GM23338 (cell line): Measurements from ENCODE around the gene CRMP1. TPM values are rescaled to one million over a fixed set of nuclear protein-coding genes. Genes with fewer than 3 reads are reported as not detected.

Experiments used
- ATAC-seq: fragments of 200-7000 bp; cut with Tn5 transposase; 3 replicates; pipeline ENCODE4 v1.9.1; 2020
- DNase-seq: peaks from one replicate; pipeline ENCODE4 v3.0.0-alpha.2; 2015; ENCODE audit warnings: low spot score
- H2AFZ ChIP-seq: fragments of 200-600 bp; sonication (generic); 2 replicates; pipeline ENCODE4 v1.8.0; 2016; ENCODE audit warnings: antibody characterized with exemption, mild to moderate bottlenecking, moderate library complexity
- H3F3A ChIP-seq: fragments of 200-600 bp; sonication (generic); replicated peaks from 2 replicates; pipeline ENCODE4 v1.8.0; 2017; ENCODE audit warnings: antibody characterized with exemption, mixed run types, low read depth
- H3K27ac ChIP-seq: fragments of 200-600 bp; sonication (generic); 2 replicates; pipeline ENCODE4 v1.6.1; 2016; ENCODE audit warnings: low read depth
- H3K27me3 ChIP-seq: fragments of 200-600 bp; sonication (generic); 2 replicates; pipeline ENCODE4 v1.8.0; 2016; ENCODE audit warnings: mild to moderate bottlenecking, mixed run types, moderate library complexity; ENCODE audit not compliant: insufficient read depth
- H3K36me3 ChIP-seq: fragments of 200-600 bp; sonication (generic); 2 replicates; pipeline ENCODE4 v1.8.0; 2016; ENCODE audit warnings: mild to moderate bottlenecking; ENCODE audit not compliant: insufficient read depth
- H3K4me1 ChIP-seq: fragments of 200-600 bp; sonication (generic); 2 replicates; pipeline ENCODE4 v1.8.0; 2016; ENCODE audit warnings: mild to moderate bottlenecking, moderate library complexity; ENCODE audit not compliant: insufficient read depth
- H3K4me2 ChIP-seq: fragments of 200-600 bp; sonication (generic); 2 replicates; pipeline ENCODE4 v1.7.1; 2017; ENCODE audit warnings: mixed run types
- H3K4me3 ChIP-seq: fragments of 200-600 bp; sonication (generic); 2 replicates; pipeline ENCODE4 v1.6.1; 2016; ENCODE audit warnings: mixed run types
- H3K79me2 ChIP-seq: fragments of 200-600 bp; sonication (generic); replicated peaks from 2 replicates; pipeline ENCODE4 v1.8.0; 2017; ENCODE audit warnings: mild to moderate bottlenecking; ENCODE audit not compliant: insufficient read depth
- H3K9me2 ChIP-seq: fragments of 200-600 bp; sonication (generic); 2 replicates; pipeline ENCODE4 v1.8.0; 2017; ENCODE audit not compliant: insufficient read depth
- H4K20me1 ChIP-seq: fragments of 200-600 bp; sonication (generic); replicated peaks from 2 replicates; pipeline ENCODE4 v1.8.0; 2017; ENCODE audit warnings: mild to moderate bottlenecking; ENCODE audit not compliant: insufficient read depth
- H3K27ac Mint-ChIP-seq: 2 replicates; pipeline ENCODE4 v1.8.0; 2020; ENCODE audit warnings: inconsistent platforms, mild to moderate bottlenecking, moderate library complexity, mixed read lengths
- H3K27me3 Mint-ChIP-seq: 3 replicates; pipeline ENCODE4 v1.8.0; 2022; ENCODE audit warnings: low read depth, mild to moderate bottlenecking, moderate library complexity, mixed read lengths, inconsistent platforms; ENCODE audit not compliant: insufficient read depth, poor library complexity
- H3K36me3 Mint-ChIP-seq: 3 replicates; pipeline ENCODE4 v1.8.0; 2021; ENCODE audit warnings: low read depth, mild to moderate bottlenecking, inconsistent platforms, moderate library complexity, mixed read lengths
- H3K4me1 Mint-ChIP-seq: 3 replicates; pipeline ENCODE4 v1.8.0; 2020; ENCODE audit warnings: mild to moderate bottlenecking, inconsistent platforms, mixed read lengths
- H3K4me3 Mint-ChIP-seq: 3 replicates; pipeline ENCODE4 v1.8.0; 2021; ENCODE audit warnings: moderate library complexity, mild to moderate bottlenecking, inconsistent platforms, mixed read lengths
- H3K9me3 Mint-ChIP-seq: 3 replicates; pipeline ENCODE4 v1.8.0; 2020; ENCODE audit warnings: moderate library complexity, mild to moderate bottlenecking, inconsistent platforms, mixed read lengths
- CREB1 ChIP-seq: fragments of 250-450 bp; sonication (Bioruptor Pico); IDR thresholded peaks from 2 replicates; pipeline ENCODE4 v1.5.0; 2020; ENCODE audit warnings: low read depth, mild to moderate bottlenecking, moderate library complexity
- EZH2 ChIP-seq: fragments of 200-600 bp; sonication (generic); IDR thresholded peaks from one replicate; pipeline ENCODE4 v1.8.0; 2017; ENCODE audit warnings: antibody characterized with exemption, mild to moderate bottlenecking, low read depth; ENCODE audit not compliant: unreplicated experiment
- EZH2phosphoT487 ChIP-seq: fragments of 200-600 bp; sonication (generic); IDR thresholded peaks from one replicate; pipeline ENCODE4 v1.8.1; 2018; ENCODE audit warnings: antibody characterized with exemption; ENCODE audit not compliant: unreplicated experiment
- JUNB ChIP-seq: IDR thresholded peaks from one replicate; pipeline ENCODE4 v1.6.1; 2016; ENCODE audit warnings: antibody characterized with exemption; ENCODE audit not compliant: unreplicated experiment
- NANOG ChIP-seq: IDR thresholded peaks from 2 replicates; pipeline ENCODE4 v1.6.1; 2016; ENCODE audit warnings: antibody characterized with exemption, borderline replicate concordance
- POLR2AphosphoS5 ChIP-seq: IDR thresholded peaks from 2 replicates; pipeline ENCODE4 v1.6.1; 2016; ENCODE audit warnings: antibody characterized with exemption, low read depth
- STAT1 ChIP-seq: IDR thresholded peaks from one replicate; pipeline ENCODE4 v1.6.1; 2016; ENCODE audit warnings: antibody characterized with exemption; ENCODE audit not compliant: unreplicated experiment
- ZNF114 ChIP-seq: fragments of 250-450 bp; sonication (Bioruptor Pico); IDR thresholded peaks from 2 replicates; pipeline ENCODE4 v1.5.0; 2020; ENCODE audit warnings: mild to moderate bottlenecking, moderate library complexity
- ZNF331 ChIP-seq: fragments of 250-450 bp; sonication (Bioruptor Pico); IDR thresholded peaks from 2 replicates; pipeline ENCODE4 v1.5.0; 2020; ENCODE audit warnings: low read depth, mild to moderate bottlenecking, moderate library complexity
- polyA plus RNA-seq: library from polyadenylated mRNA; unstranded; fragments of >200 nt; fragmentation: Nextera tagmentation; extraction: Ambion mirVana; gene quantifications from 2 replicates; pipeline ENCODE4 v1.2.1, GENCODE V29; 2016
- total RNA-seq: library from RNA; depleted of rRNA; stranded (reverse); fragments of >200 nt; shearing (Covaris generic); gene quantifications from 2 replicates; pipeline ENCODE4 v1.2.3, GENCODE V29; 2014
- TF ChIP-seq, protein P1 (sequence below): fragments of 250-450 bp; sonication (Bioruptor Pico); IDR thresholded peaks from 2 replicates; pipeline ENCODE4 v1.5.0; 2020; ENCODE audit warnings: mild to moderate bottlenecking, moderate library complexity
- TF ChIP-seq, protein P2 (sequence below): IDR thresholded peaks from 2 replicates; pipeline ENCODE4 v1.6.1; 2016; ENCODE audit warnings: antibody characterized with exemption
- TF ChIP-seq, protein P3 (sequence below): IDR thresholded peaks from one replicate; pipeline ENCODE4 v1.6.1; 2018; ENCODE audit warnings: antibody characterized with exemption; ENCODE audit not compliant: unreplicated experiment
- TF ChIP-seq, protein P4 (sequence below), 2 experiments: fragments of 200-600 bp in 1 of 2; sonication (generic) in 1 of 2; conservative IDR thresholded peaks; 2 replicates each; pipeline versions ENCODE4 v1.5.1 to v1.6.1; 2016 to 2017; ENCODE audit warnings: antibody characterized with exemption in 2 of 2, low read depth in 2 of 2, mild to moderate bottlenecking in 2 of 2, moderate library complexity in 1 of 2

The CRMP1 gene
- total and polyA plus RNA-seq, 2 experiments from 2014 or later = 52.7 to 146 TPM

DNA sequence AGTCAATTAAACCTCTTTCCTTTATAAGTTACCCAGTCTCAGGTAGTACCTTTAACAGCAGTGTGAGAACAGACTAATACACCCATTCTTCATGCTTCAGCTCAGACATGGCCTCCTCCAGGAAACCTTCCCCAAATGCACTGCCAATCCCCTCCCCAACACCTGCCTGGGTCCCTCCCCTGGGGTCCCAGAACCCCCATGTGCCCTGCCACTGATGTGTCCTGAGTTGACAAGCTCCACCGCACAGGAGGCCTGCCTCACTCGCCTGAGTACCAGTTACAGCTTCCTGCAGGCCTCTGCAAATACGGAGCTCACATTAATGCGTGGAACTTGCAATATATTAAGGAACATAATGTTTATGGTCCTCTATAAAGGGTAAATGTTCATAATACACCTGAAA lies 34.9 kb upstream of the CRMP1 start:
- no peaks in the 10 kb centered on the region for H3F3A ChIP-seq
- no peaks in the 10 kb centered on the region for H3K36me3 ChIP-seq
- peaks cover 10% of the 10 kb centered on the region; the same call in 1 of the 2 replicates for H3K4me1 ChIP-seq
- no peaks in the 10 kb centered on the region for H4K20me1 ChIP-seq
- ATAC-seq (no peak), DNase-seq (no peak)
- Mint-ChIP-seq H3K27ac (no peak overlapping the region), H3K4me3 (no peak overlapping the region), H3K4me1 (peaks cover 30% of the 10 kb centered on the region), H3K27me3 (peaks cover 10% of the 10 kb centered on the region), H3K9me3 (no peaks in the 10 kb centered on the region), H3K36me3 (no peaks in the 10 kb centered on the region)
- H3K9me2 ChIP-seq = no peaks in the 10 kb centered on the region
- H3K4me3 ChIP-seq = no peak overlapping the region
- TF ChIP-seq, protein P1, sequence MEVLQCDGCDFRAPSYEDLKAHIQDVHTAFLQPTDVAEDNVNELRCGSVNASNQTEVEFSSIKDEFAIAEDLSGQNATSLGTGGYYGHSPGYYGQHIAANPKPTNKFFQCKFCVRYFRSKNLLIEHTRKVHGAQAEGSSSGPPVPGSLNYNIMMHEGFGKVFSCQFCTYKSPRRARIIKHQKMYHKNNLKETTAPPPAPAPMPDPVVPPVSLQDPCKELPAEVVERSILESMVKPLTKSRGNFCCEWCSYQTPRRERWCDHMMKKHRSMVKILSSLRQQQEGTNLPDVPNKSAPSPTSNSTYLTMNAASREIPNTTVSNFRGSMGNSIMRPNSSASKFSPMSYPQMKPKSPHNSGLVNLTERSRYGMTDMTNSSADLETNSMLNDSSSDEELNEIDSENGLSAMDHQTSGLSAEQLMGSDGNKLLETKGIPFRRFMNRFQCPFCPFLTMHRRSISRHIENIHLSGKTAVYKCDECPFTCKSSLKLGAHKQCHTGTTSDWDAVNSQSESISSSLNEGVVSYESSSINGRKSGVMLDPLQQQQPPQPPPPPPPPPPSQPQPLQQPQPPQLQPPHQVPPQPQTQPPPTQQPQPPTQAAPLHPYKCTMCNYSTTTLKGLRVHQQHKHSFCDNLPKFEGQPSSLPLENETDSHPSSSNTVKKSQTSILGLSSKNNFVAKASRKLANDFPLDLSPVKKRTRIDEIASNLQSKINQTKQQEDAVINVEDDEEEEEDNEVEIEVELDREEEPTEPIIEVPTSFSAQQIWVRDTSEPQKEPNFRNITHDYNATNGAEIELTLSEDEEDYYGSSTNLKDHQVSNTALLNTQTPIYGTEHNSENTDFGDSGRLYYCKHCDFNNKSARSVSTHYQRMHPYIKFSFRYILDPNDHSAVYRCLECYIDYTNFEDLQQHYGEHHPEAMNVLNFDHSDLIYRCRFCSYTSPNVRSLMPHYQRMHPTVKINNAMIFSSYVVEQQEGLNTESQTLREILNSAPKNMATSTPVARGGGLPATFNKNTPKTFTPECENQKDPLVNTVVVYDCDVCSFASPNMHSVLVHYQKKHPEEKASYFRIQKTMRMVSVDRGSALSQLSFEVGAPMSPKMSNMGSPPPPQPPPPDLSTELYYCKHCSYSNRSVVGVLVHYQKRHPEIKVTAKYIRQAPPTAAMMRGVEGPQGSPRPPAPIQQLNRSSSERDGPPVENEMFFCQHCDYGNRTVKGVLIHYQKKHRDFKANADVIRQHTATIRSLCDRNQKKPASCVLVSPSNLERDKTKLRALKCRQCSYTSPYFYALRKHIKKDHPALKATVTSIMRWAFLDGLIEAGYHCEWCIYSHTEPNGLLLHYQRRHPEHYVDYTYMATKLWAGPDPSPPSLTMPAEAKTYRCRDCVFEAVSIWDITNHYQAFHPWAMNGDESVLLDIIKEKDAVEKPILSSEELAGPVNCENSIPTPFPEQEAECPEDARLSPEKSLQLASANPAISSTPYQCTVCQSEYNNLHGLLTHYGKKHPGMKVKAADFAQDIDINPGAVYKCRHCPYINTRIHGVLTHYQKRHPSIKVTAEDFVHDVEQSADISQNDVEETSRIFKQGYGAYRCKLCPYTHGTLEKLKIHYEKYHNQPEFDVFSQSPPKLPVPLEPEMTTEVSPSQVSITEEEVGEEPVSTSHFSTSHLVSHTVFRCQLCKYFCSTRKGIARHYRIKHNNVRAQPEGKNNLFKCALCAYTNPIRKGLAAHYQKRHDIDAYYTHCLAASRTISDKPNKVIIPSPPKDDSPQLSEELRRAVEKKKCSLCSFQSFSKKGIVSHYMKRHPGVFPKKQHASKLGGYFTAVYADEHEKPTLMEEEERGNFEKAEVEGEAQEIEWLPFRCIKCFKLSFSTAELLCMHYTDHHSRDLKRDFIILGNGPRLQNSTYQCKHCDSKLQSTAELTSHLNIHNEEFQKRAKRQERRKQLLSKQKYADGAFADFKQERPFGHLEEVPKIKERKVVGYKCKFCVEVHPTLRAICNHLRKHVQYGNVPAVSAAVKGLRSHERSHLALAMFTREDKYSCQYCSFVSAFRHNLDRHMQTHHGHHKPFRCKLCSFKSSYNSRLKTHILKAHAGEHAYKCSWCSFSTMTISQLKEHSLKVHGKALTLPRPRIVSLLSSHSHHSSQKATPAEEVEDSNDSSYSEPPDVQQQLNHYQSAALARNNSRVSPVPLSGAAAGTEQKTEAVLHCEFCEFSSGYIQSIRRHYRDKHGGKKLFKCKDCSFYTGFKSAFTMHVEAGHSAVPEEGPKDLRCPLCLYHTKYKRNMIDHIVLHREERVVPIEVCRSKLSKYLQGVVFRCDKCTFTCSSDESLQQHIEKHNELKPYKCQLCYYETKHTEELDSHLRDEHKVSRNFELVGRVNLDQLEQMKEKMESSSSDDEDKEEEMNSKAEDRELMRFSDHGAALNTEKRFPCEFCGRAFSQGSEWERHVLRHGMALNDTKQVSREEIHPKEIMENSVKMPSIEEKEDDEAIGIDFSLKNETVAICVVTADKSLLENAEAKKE (CRISPR knock-in tag) = no peak
- TF ChIP-seq EZH2 (no peak), EZH2phosphoT487 (no peak), ZNF114 (CRISPR knock-in tag) (no peak), POLR2AphosphoS5 (no peak), NANOG (no peak), STAT1 (no peak), JUNB (no peak), CREB1 (CRISPR knock-in tag) (no peak), ZNF331 (CRISPR knock-in tag) (no peak)
- TF ChIP-seq, protein P2, sequence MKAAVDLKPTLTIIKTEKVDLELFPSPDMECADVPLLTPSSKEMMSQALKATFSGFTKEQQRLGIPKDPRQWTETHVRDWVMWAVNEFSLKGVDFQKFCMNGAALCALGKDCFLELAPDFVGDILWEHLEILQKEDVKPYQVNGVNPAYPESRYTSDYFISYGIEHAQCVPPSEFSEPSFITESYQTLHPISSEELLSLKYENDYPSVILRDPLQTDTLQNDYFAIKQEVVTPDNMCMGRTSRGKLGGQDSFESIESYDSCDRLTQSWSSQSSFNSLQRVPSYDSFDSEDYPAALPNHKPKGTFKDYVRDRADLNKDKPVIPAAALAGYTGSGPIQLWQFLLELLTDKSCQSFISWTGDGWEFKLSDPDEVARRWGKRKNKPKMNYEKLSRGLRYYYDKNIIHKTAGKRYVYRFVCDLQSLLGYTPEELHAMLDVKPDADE = no peak
- TF ChIP-seq, protein P3, sequence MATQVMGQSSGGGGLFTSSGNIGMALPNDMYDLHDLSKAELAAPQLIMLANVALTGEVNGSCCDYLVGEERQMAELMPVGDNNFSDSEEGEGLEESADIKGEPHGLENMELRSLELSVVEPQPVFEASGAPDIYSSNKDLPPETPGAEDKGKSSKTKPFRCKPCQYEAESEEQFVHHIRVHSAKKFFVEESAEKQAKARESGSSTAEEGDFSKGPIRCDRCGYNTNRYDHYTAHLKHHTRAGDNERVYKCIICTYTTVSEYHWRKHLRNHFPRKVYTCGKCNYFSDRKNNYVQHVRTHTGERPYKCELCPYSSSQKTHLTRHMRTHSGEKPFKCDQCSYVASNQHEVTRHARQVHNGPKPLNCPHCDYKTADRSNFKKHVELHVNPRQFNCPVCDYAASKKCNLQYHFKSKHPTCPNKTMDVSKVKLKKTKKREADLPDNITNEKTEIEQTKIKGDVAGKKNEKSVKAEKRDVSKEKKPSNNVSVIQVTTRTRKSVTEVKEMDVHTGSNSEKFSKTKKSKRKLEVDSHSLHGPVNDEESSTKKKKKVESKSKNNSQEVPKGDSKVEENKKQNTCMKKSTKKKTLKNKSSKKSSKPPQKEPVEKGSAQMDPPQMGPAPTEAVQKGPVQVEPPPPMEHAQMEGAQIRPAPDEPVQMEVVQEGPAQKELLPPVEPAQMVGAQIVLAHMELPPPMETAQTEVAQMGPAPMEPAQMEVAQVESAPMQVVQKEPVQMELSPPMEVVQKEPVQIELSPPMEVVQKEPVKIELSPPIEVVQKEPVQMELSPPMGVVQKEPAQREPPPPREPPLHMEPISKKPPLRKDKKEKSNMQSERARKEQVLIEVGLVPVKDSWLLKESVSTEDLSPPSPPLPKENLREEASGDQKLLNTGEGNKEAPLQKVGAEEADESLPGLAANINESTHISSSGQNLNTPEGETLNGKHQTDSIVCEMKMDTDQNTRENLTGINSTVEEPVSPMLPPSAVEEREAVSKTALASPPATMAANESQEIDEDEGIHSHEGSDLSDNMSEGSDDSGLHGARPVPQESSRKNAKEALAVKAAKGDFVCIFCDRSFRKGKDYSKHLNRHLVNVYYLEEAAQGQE = no peak
- TF ChIP-seq, protein P4, sequence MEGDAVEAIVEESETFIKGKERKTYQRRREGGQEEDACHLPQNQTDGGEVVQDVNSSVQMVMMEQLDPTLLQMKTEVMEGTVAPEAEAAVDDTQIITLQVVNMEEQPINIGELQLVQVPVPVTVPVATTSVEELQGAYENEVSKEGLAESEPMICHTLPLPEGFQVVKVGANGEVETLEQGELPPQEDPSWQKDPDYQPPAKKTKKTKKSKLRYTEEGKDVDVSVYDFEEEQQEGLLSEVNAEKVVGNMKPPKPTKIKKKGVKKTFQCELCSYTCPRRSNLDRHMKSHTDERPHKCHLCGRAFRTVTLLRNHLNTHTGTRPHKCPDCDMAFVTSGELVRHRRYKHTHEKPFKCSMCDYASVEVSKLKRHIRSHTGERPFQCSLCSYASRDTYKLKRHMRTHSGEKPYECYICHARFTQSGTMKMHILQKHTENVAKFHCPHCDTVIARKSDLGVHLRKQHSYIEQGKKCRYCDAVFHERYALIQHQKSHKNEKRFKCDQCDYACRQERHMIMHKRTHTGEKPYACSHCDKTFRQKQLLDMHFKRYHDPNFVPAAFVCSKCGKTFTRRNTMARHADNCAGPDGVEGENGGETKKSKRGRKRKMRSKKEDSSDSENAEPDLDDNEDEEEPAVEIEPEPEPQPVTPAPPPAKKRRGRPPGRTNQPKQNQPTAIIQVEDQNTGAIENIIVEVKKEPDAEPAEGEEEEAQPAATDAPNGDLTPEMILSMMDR (conservative IDR thresholded peaks at IDR 0.05; ENCODE audit: low read depth in 2 of 2) = no peak
- H3K27me3 ChIP-seq = no peaks in the 10 kb centered on the region
- H3K4me2 ChIP-seq = no peak overlapping the region
- no peak overlapping the region for H3K27ac ChIP-seq
- no peaks in the 10 kb centered on the region for H3K79me2 ChIP-seq
- no peak overlapping the region for H2AFZ ChIP-seq
